22Rv1 (cell line): Measurements from ENCODE around the gene LRP8.

Experiments
- ZFX ChIP-seq: fragments of 450-650 bp; IDR thresholded peaks from 2 replicates; pipeline ENCODE4 v1.6.1; 2017; ENCODE audit warnings: antibody characterized with exemption, borderline replicate concordance
- TF ChIP-seq, protein P1 (sequence below): fragments of 450-650 bp; IDR thresholded peaks from 2 replicates; pipeline ENCODE4 v1.5.1; 2017; ENCODE audit warnings: mild to moderate bottlenecking

DNA sequence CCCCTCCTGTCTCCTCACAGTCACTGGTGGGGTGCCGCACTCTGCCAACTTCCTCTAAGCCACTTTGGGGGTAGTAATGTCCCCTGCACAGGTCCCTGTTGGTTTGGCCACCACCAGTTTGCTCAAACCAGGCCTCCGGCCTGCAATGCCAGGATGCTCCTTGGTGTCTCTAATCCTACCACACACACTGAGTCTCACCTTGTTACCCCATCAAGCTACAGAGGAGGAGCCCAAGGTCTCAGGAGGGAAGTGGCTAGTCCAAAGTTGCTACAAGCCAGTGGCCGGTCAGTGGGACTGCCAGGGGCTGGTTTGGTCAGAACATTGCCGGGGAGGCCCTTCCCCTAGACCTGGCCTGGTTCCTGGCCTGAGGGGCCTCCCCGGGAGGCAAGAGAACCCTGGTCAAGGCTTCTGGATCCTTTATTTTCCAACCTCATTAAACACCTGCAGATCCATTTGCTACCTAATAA, 21.5 kb upstream of the LRP8 start:
- no peak for TF ChIP-seq ZFX
- TF ChIP-seq, protein P1, sequence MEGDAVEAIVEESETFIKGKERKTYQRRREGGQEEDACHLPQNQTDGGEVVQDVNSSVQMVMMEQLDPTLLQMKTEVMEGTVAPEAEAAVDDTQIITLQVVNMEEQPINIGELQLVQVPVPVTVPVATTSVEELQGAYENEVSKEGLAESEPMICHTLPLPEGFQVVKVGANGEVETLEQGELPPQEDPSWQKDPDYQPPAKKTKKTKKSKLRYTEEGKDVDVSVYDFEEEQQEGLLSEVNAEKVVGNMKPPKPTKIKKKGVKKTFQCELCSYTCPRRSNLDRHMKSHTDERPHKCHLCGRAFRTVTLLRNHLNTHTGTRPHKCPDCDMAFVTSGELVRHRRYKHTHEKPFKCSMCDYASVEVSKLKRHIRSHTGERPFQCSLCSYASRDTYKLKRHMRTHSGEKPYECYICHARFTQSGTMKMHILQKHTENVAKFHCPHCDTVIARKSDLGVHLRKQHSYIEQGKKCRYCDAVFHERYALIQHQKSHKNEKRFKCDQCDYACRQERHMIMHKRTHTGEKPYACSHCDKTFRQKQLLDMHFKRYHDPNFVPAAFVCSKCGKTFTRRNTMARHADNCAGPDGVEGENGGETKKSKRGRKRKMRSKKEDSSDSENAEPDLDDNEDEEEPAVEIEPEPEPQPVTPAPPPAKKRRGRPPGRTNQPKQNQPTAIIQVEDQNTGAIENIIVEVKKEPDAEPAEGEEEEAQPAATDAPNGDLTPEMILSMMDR = no peak
